Caco-2 (cell line): ENCODE measurements around the gene CRB2. TPM values are rescaled to one million over a fixed set of nuclear protein-coding genes. Genes with fewer than 3 reads are reported as not detected.
A peak's percentile ranks its signal among the peaks of the same experiment; 100 is the strongest.

Experiments
- Bru-seq: library from RNA; stranded (reverse); fragments of 400-500 nt; gene quantifications from one replicate; lab custom pipeline; 2021; lab: Mats Ljungman, UMichigan
- BruChase-seq, 2 experiments: library from RNA; stranded (reverse); fragments of 400-500 nt; gene quantifications; one replicate each; lab custom pipeline; 2021; lab: Mats Ljungman, UMichigan
- BruUV-seq: library from RNA; stranded (reverse); fragments of 400-500 nt; replicated peaks from 2 replicates; lab custom pipeline; 2021; lab: Mats Ljungman, UMichigan
- CTCF ChIA-PET: fragments of 300-600 bp; sonication (Branson Sonifier 250); formaldehyde crosslinking; loops from one replicate; lab custom pipeline; 2022; ENCODE audit warnings: antibody characterized with exemption; lab: Charles Lee
- POLR2A ChIA-PET: fragments of 300-600 bp; sonication (Branson Sonifier 250); formaldehyde crosslinking; loops from one replicate; lab custom pipeline; 2022; ENCODE audit warnings: antibody characterized with exemption; lab: Charles Lee
- DNase-seq, 2 experiments: peaks; one replicate each; pipeline versions ENCODE4 v3.0.0 to v3.0.0-alpha.2; 2020 to 2022
- H3K27me3 ChIP-seq: replicated peaks from 2 replicates; pipeline ENCODE4 v1.6.0; 2011; ENCODE audit warnings: low read length; ENCODE audit not compliant: control insufficient read depth, insufficient read depth
- H3K36me3 ChIP-seq: 2 replicates; pipeline ENCODE4 v1.5.1; 2011; ENCODE audit warnings: low read length; ENCODE audit not compliant: control insufficient read depth, insufficient read depth
- H3K4me1 ChIP-seq: fragments of 250-450 bp; sonication (Bioruptor Pico); 2 replicates; pipeline ENCODE4 v1.5.1; 2020; ENCODE audit warnings: mild to moderate bottlenecking
- H3K4me3 ChIP-seq: 2 replicates; pipeline ENCODE4 v1.5.1; 2011; ENCODE audit warnings: low read depth, mild to moderate bottlenecking, control low read depth, low read length
- H3K9me3 ChIP-seq: fragments of 250-450 bp; sonication (Bioruptor Pico); 2 replicates; pipeline ENCODE4 v1.5.1; 2020; ENCODE audit warnings: mild to moderate bottlenecking, moderate library complexity
- H3K27ac Mint-ChIP-seq: one replicate; pipeline ENCODE4 v1.8.0; 2022; ENCODE audit warnings: mixed read lengths; ENCODE audit not compliant: unreplicated experiment
- H3K27me3 Mint-ChIP-seq: one replicate; pipeline ENCODE4 v1.8.0; 2022; ENCODE audit warnings: mixed read lengths; ENCODE audit not compliant: insufficient read depth, unreplicated experiment
- H3K36me3 Mint-ChIP-seq: one replicate; pipeline ENCODE4 v1.8.0; 2022; ENCODE audit warnings: mild to moderate bottlenecking, mixed read lengths; ENCODE audit not compliant: insufficient read depth, unreplicated experiment
- H3K4me1 Mint-ChIP-seq: one replicate; pipeline ENCODE4 v1.8.0; 2022; ENCODE audit warnings: low read depth, mixed read lengths; ENCODE audit not compliant: unreplicated experiment
- H3K4me3 Mint-ChIP-seq: one replicate; pipeline ENCODE4 v1.8.0; 2022; ENCODE audit warnings: mild to moderate bottlenecking, moderate library complexity, mixed read lengths; ENCODE audit not compliant: unreplicated experiment
- H3K9me3 Mint-ChIP-seq: one replicate; pipeline ENCODE4 v1.8.0; 2022; ENCODE audit warnings: mixed read lengths; ENCODE audit not compliant: unreplicated experiment
- intact Hi-C: fragments of 100-400 bp; cut with micrococcal nuclease; formaldehyde crosslinking; loops from one replicate; pipeline ENCODE4 v1.10.0; 2022; ENCODE audit not compliant: unreplicated experiment
- long read RNA-seq: library from polyadenylated mRNA; stranded (forward); transcript quantifications from one replicate; pipeline ENCODE4 v2.0.0, GENCODE V29; 2022
- total RNA-seq: library from RNA; stranded (reverse); gene quantifications from 2 replicates; pipeline ENCODE4 v1.2.3, GENCODE V29; 2022
- TF ChIP-seq, protein P1 (sequence below), 2 experiments: fragments of 200-600 bp in 1 of 2; IDR thresholded peaks; 1 replicate in 1 of 2; 2 replicates in 1 of 2; pipeline versions ENCODE4 v1.5.1 to v1.8.0; 2011 to 2022; ENCODE audit warnings: antibody characterized with exemption in 1 of 2, control low read depth in 1 of 2, inconsistent platforms in 1 of 2, low read depth in 1 of 2, low read length in 1 of 2, mild to moderate bottlenecking in 1 of 2, moderate library complexity in 1 of 2; ENCODE audit not compliant: insufficient read depth in 1 of 2, severe bottlenecking in 1 of 2, unreplicated experiment in 1 of 2

CRB2 gene
- total RNA-seq (0.34 and 0.56 TPM in 2 replicates), Bru-seq, nascent RNA (percentile 14 among the genes with signal in this experiment), BruChase-seq, experiment 1, labeled RNA remaining after a 2-hour chase (percentile 12 among the genes with signal in this experiment), BruChase-seq, experiment 2, labeled RNA remaining after a 6-hour chase (percentile 11 among the genes with signal in this experiment)
- long read RNA-seq, partial matches to known transcripts: 0 of 2 reads
- long read RNA-seq, other reads (novel, unspliced or antisense): 2 of 2 reads

DNA sequence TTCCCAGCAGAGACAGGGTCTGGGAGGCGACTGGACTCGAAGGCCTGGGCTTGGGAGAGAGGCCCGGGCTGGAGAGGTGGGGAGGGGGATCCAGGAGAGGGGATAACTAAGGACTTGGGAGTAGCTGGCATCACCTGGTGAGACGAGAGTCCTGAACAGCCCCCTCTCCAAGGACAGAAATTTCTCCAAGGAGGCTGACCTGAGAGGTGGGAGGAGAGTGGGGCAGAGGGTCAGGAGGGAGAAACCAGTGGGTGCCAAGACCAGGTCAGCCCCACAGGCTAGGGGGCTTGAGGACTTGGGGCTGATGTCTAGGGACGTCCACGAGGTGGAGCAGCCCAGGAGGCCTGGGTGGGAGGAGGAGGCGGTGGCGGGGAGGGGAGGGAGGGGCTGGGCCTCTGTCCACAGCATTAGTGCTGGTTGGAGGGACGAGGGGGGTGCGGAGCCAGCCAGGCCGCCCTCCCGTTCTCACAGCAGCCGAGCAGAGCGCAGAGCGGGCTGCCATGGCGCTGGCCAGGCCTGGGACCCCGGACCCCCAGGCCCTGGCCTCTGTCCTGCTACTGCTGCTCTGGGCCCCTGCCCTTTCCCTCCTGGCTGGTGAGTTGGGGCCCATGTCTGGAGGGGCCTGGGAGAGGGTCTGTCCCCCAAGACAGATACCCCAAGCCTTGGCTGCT, at the start of gene CRB2:
Gene CRB2 (plus strand): TSS at position 437 of the 671 bp plus-strand sequence. CDS start 64 bp downstream, at position 501.
- peak; percentile 47 to 61 for DNase-seq
- BruUV-seq: no TSS peak
- H3K27me3 Mint-ChIP-seq: peaks cover 6% of the 10 kb centered on the region
- TF ChIP-seq, protein P1, sequence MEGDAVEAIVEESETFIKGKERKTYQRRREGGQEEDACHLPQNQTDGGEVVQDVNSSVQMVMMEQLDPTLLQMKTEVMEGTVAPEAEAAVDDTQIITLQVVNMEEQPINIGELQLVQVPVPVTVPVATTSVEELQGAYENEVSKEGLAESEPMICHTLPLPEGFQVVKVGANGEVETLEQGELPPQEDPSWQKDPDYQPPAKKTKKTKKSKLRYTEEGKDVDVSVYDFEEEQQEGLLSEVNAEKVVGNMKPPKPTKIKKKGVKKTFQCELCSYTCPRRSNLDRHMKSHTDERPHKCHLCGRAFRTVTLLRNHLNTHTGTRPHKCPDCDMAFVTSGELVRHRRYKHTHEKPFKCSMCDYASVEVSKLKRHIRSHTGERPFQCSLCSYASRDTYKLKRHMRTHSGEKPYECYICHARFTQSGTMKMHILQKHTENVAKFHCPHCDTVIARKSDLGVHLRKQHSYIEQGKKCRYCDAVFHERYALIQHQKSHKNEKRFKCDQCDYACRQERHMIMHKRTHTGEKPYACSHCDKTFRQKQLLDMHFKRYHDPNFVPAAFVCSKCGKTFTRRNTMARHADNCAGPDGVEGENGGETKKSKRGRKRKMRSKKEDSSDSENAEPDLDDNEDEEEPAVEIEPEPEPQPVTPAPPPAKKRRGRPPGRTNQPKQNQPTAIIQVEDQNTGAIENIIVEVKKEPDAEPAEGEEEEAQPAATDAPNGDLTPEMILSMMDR (IDR thresholded peaks at IDR 0.05; ENCODE audit: insufficient read depth in 1 of 2, low read depth in 1 of 2, low read length in 1 of 2, severe bottlenecking in 1 of 2, unreplicated experiment in 1 of 2): peak in 1 of 2 experiments; percentile 35
- Histone ChIP-seq H3K36me3 (no peaks in the 10 kb centered on the region), H3K9me3 (no peaks in the 10 kb centered on the region), H3K27me3 (no peaks in the 10 kb centered on the region), H3K4me3 (no peak within 1 kb of the TSS), H3K4me1 (peaks cover 29% of the 10 kb centered on the region)
- no peak within 1 kb of the TSS for H3K27ac Mint-ChIP-seq
- H3K4me3 Mint-ChIP-seq: no peak within 1 kb of the TSS
- POLR2A ChIA-PET: no interaction called here
- peaks cover 5% of the 10 kb centered on the region for H3K36me3 Mint-ChIP-seq
- intact Hi-C loops: loop anchor here (2.0 kb wide), 1 partner anchor 21 kb away; no protein-coding TSS in a partner anchor
- H3K9me3 Mint-ChIP-seq: no peaks in the 10 kb centered on the region
- H3K4me1 Mint-ChIP-seq: peaks cover 20% of the 10 kb centered on the region
- CTCF ChIA-PET: interaction anchor here (0.6 to 3.3 kb wide), 5 partner anchors 20 to 699 kb away, joined by 4 to 21 read pairs (median 5); no protein-coding TSS in a partner anchor

DNA sequence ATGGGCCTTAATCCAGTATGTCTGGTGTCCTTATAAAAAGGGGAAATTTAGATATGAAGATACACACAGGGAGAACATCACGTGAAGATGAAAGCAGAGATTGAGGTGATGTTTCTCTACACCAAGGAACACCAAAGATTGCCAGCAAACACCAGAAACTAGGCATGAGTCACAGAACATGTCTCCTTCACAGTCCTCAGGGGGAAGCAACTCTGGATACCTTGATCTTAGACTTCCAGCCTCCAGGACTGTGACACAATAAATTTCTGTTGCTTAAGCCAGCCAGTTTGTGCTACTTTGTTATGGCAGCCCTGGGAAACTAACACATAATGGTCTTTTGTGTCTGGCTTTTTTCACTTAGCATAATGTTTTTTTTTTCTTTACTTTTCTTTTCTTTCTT, 46.4 kb upstream of the CRB2 start:
- Histone ChIP-seq H3K4me1 (peaks cover 6% of the 10 kb centered on the region; the same call in 1 of the 2 replicates), H3K36me3 (no peaks in the 10 kb centered on the region), H3K9me3 (no peaks in the 10 kb centered on the region), H3K27me3 (no peaks in the 10 kb centered on the region), H3K4me3 (no peak overlapping the region)
- H3K4me3 Mint-ChIP-seq: no peak overlapping the region
- H3K4me1 Mint-ChIP-seq: peaks cover 13% of the 10 kb centered on the region
- H3K27ac Mint-ChIP-seq: no peak overlapping the region
- BruUV-seq: no TSS peak
- CTCF ChIA-PET: no interaction called here
- no peak for DNase-seq
- TF ChIP-seq, protein P1 (IDR thresholded peaks at IDR 0.05; ENCODE audit: insufficient read depth in 1 of 2, low read depth in 1 of 2, low read length in 1 of 2, severe bottlenecking in 1 of 2, unreplicated experiment in 1 of 2): no peak
- H3K9me3 Mint-ChIP-seq: no peaks in the 10 kb centered on the region
- intact Hi-C loops: no loop called here
- POLR2A ChIA-PET: no interaction called here
- H3K27me3 Mint-ChIP-seq: peaks cover 3% of the 10 kb centered on the region
- H3K36me3 Mint-ChIP-seq: no peaks in the 10 kb centered on the region

DNA sequence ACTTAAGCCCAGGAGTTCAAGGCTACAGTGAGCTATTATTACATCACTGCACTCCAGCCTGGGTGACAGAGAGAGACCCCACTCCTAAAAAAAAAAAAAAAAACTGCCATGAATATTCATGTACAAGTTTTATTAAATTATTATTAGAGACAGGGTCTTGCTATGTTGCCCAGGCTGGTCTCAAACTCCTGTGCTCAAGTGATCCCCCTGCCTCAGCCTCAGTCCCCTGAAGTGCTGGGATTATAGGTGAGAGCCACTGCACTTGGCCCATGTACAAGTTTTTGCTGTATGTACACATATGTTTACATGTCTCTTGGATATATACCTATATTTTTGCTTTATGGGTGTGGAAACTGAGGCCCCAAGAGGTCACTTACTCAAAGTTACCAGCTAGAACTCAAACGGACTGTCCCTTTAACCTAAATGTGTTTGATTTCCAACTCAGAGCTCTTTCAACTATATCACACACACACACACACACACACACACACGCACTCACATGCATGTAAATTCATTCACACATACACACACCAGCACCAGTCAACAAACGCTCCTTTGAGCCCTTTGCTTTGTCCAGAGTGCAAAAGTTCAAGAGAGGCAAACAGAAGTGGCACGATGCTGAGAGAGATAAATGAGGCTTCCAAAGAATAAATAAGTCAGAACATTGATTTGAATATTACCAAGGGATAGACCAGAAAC, 45.3 kb upstream of the CRB2 start:
- no peak overlapping the region for H3K4me3 Mint-ChIP-seq
- no TSS peak for BruUV-seq
- H3K4me1 Mint-ChIP-seq: peaks cover 7% of the 10 kb centered on the region
- no peaks in the 10 kb centered on the region for H3K36me3 Mint-ChIP-seq
- intact Hi-C loops: no loop called here
- no peak overlapping the region for H3K4me3 ChIP-seq
- no peaks in the 10 kb centered on the region for H3K9me3 Mint-ChIP-seq
- H3K4me1 ChIP-seq: no peaks in the 10 kb centered on the region
- no peak for DNase-seq
- H3K36me3 ChIP-seq: no peaks in the 10 kb centered on the region
- H3K27ac Mint-ChIP-seq: no peak overlapping the region
- TF ChIP-seq, protein P1 (IDR thresholded peaks at IDR 0.05; ENCODE audit: insufficient read depth in 1 of 2, low read depth in 1 of 2, low read length in 1 of 2, severe bottlenecking in 1 of 2, unreplicated experiment in 1 of 2): no peak
- no peaks in the 10 kb centered on the region for H3K27me3 ChIP-seq
- ChIA-PET CTCF (interaction anchor here (0.6 kb wide), 1 partner anchor 816 kb away, joined by 3 read pairs; no protein-coding TSS in a partner anchor), POLR2A (interaction anchor here (0.7 kb wide), 1 partner anchor 173 kb away, joined by 5 read pairs; no protein-coding TSS in a partner anchor)
- H3K9me3 ChIP-seq: no peaks in the 10 kb centered on the region
- peaks cover 3% of the 10 kb centered on the region for H3K27me3 Mint-ChIP-seq
